Left renal pelvis (tissue), 4 donors: ENCODE results near the gene RPS10. TPM values are rescaled to one million over a fixed set of nuclear protein-coding genes. Genes with fewer than 3 reads are reported as not detected.
"Not testable (repeated sequence)": the region's sequence is repeated elsewhere in the genome, so short reads cannot be mapped to it uniquely, and the experiment has no call there.

Source experiments
- DNase-seq, 4 donors: peaks; one replicate each; pipeline ENCODE4 v3.0.0-alpha.2; 2013; ENCODE audit warnings: low read depth in 4 of 4, low spot score in 3 of 4
- polyA plus RNA-seq, 4 donors: library from polyadenylated mRNA; unstranded; fragments of 120-200 nt; gene quantifications; one replicate each; pipeline ENCODE4 v1.2.1, GENCODE V29; 2013; ENCODE audit not compliant: insufficient read length in 4 of 4

The RPS10 gene
- polyA plus RNA-seq, 4 donors: 1,176 to 1,427 (median 1,217) TPM

DNA sequence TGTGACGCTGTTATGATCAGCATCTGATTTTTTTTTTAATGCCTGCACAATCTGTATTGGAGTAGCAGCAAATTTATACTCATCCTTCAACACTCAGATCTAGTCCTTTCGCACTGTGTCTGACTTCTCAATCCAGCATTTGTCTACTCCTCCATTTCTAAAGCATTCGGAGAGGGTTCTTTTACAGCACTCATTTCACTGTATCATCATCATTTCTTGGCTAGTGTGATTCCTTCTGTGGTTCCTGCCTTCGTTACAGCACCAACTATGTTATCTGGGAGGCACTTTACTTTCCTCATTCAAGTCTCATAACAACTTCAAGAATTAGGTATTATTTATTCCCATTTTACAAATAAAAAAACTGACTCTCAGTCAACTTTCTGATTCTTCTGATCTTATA is 51.4 kb downstream of the RPS10 start:
- DNase-seq: no peak

DNA sequence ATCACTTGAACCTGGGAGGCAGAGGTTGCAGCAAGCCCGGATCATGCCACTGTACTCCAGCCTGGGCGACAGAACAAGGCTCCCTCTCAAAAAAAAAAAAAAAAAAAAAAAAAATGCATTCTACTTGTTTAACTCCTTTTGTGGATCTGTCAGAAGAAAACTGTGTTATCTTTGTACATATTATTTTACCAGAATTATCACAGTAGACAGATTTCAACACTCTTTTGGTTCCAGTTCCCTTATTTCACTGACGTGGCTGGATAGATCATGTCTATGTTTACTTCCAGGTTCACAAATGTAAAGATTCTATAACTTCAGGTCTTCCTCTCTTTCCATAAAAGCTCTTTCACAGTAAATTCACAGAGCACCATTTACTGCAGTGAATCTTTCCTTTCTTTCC is 51.8 kb downstream of the RPS10 start:
- no peak for DNase-seq

DNA sequence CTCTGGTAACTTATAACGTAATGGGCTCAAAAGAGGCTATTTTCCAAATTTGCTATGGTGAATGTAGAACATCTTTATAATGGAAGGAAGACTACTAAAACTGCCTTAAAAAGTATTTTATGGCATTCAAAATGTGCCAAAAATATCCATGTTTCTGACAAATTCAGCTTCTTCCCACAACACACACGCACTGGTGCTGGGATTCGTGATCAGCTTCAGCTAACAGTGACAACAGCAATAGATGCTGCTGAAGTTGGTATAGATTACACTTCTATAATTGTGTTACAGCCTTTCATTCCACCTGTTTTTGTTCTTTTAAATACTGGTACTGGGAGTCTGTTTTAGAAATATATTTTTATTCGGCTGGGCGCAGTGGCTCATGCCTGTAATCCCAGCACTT is 52.4 kb downstream of the RPS10 start:
- DNase-seq: no peak

DNA sequence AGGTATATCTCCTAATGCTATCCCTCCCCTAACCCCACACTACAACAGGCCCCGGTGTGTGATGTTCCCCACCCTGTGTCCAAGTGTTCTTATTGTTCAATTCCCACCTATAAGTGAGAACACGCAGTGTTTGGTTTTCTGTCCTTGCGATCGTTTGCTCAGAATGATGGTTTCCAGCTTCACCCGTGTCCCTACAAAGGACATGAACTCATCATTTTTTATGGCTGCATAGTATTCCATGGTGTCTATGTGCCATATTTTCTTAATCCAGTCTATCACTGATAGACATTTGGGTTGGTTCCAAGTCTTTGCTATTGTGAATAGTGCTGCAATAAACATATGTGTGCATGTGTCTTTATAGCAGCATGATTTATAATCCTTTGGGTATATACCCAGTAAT is 54.0 kb downstream of the RPS10 start:
- DNase-seq: not testable (repeated sequence)

DNA sequence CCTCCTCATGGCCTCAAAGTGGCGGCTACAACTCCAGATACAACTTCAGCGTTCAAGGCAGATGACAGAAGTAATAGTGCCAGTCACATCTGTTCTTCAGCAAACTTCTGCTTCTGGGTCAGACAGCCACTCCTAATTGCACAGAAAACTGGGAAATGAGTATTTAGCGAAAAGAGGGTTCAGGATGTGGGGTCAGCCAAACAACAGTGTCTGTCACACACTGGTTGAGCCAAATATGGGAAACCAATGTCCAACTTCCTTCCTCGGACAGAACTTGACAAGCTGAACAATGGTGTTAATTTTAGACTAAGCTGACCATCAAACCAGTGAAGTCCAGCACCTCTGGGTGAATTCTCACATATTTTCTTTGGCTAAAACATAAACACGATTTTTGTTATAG is 55.5 kb downstream of the RPS10 start:
- DNase-seq: no peak

DNA sequence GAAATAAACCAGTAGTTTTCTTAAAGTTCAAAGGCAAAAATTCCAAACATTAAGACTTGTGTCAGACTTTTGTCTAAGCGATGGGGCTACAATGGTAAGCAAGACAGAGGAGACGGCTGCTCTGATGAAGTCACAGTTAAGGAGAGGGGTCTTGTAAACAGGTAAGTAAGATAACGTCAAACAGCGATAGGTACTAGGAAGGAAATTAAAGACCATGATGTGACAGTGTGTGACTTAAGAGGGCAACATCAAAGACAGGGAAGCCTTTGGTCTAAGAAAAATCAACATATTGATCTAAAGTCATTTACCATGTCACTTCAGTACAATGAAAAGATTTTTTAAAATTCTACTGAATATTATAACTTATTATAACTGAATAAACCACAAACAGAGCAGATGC is 56.5 kb downstream of the RPS10 start:
- no peak for DNase-seq

Other genes with a start within 250 kb of the RPS10 start
- 100 to 1,000 TPM in 3 of 4 donors, 10 to 100 TPM in 1; 27.1 to 154 (median 113) TPM for gene HMGA1, start 189.2 kb downstream of the RPS10 start, polyA plus RNA-seq
- gene SMIM29, start 177.1 kb downstream of the RPS10 start, polyA plus RNA-seq: 10 to 100 TPM in 3 of 4 donors, 1 to 10 TPM in 1; 9.6 to 14.1 (median 13.0) TPM
- 10 to 100 TPM; 15.3 to 24.7 (median 19.3) TPM for gene NUDT3, start 33.4 kb downstream of the RPS10 start, polyA plus RNA-seq
- gene PACSIN1, start 40.0 kb upstream of the RPS10 start, polyA plus RNA-seq: under 1 TPM; 0.59 to 0.89 (median 0.71) TPM
- gene SPDEF, start 130.3 kb upstream of the RPS10 start, polyA plus RNA-seq: under 1 TPM in 3 of 4 donors, not detected in 1; 0.15 to 0.18 (median 0.16) TPM